Nephron (organoid): ENCODE measurements around the gene XIST.
"Not testable (repeated sequence)": the region's sequence is repeated elsewhere in the genome, so short reads cannot be mapped to it uniquely, and the experiment has no call there.

Source experiments
- H3K27ac Mint-ChIP-seq, 3 experiments: 2 replicates each; pipeline ENCODE4 v1.8.0; 2020; ENCODE audit warnings: mixed read lengths in 3 of 3, mild to moderate bottlenecking in 2 of 3, moderate library complexity in 1 of 3
- H3K27me3 Mint-ChIP-seq: 2 replicates; pipeline ENCODE4 v1.8.0; 2021; ENCODE audit warnings: low read depth, mild to moderate bottlenecking, moderate library complexity, mixed read lengths
- H3K36me3 Mint-ChIP-seq: 2 replicates; pipeline ENCODE4 v1.8.0; 2020; ENCODE audit warnings: low read depth, mixed read lengths
- H3K4me1 Mint-ChIP-seq: 2 replicates; pipeline ENCODE4 v1.8.0; 2020; ENCODE audit warnings: mixed read lengths
- H3K4me3 Mint-ChIP-seq, 3 experiments: 2 replicates each; pipeline ENCODE4 v1.8.0; 2020; ENCODE audit warnings: mild to moderate bottlenecking in 3 of 3, mixed read lengths in 3 of 3, moderate library complexity in 2 of 3
- H3K9me3 Mint-ChIP-seq: 2 replicates; pipeline ENCODE4 v1.8.0; 2020; ENCODE audit warnings: mixed read lengths
- CTCF ChIP-seq, 3 experiments: fragments of 200-600 bp; sonication (generic); IDR thresholded peaks; one replicate each; pipeline ENCODE4 v1.5.0; 2021; ENCODE audit warnings: antibody characterized with exemption in 3 of 3; ENCODE audit not compliant: unreplicated experiment in 3 of 3

XIST gene

GRCh38 chrX:73852467-73852866 is at the start of gene XIST:
Gene XIST (minus strand): TSS chrX:73852714.
- no peak within 1 kb of the TSS for H3K27ac Mint-ChIP-seq
- H3K4me1 Mint-ChIP-seq = no peaks in the 10 kb centered on the region
- no peak within 1 kb of the TSS for H3K4me3 Mint-ChIP-seq
- no peaks in the 10 kb centered on the region for H3K36me3 Mint-ChIP-seq
- H3K27me3 Mint-ChIP-seq = no peaks in the 10 kb centered on the region
- TF ChIP-seq CTCF (IDR thresholded peaks at IDR 0.05; ENCODE audit: unreplicated experiment in 3 of 3) = no peak
- peaks cover 4% of the 10 kb centered on the region for H3K9me3 Mint-ChIP-seq

GRCh38 chrX:73898315-73898714 is 45.8 kb upstream of the XIST start:
- H3K27ac Mint-ChIP-seq, H3K27me3 Mint-ChIP-seq, H3K4me3 Mint-ChIP-seq, H3K36me3 Mint-ChIP-seq, H3K4me1 Mint-ChIP-seq: not testable (repeated sequence)
- peaks cover 33% of the 10 kb centered on the region for H3K9me3 Mint-ChIP-seq

GRCh38 chrX:73892515-73893090 is 40.1 kb upstream of the XIST start:
- H3K9me3 Mint-ChIP-seq = peaks cover 28% of the 10 kb centered on the region
- not testable (repeated sequence) for H3K4me3 Mint-ChIP-seq, H3K27me3 Mint-ChIP-seq

GRCh38 chrX:73882260-73882659 is 29.7 kb upstream of the XIST start:
- H3K4me3 Mint-ChIP-seq, H3K27ac Mint-ChIP-seq, H3K27me3 Mint-ChIP-seq, H3K4me1 Mint-ChIP-seq, H3K36me3 Mint-ChIP-seq: not testable (repeated sequence)
- H3K9me3 Mint-ChIP-seq = peaks cover 34% of the 10 kb centered on the region

More at GRCh38 chrX:73892515-73893090, 40.1 kb upstream of the XIST start:
- not testable (repeated sequence) for H3K36me3 Mint-ChIP-seq, H3K27ac Mint-ChIP-seq, H3K4me1 Mint-ChIP-seq

GRCh38 chrX:73877687-73878086 is 25.2 kb upstream of the XIST start:
- TF ChIP-seq CTCF (IDR thresholded peaks at IDR 0.05; ENCODE audit: unreplicated experiment in 3 of 3) = no peak
- H3K9me3 Mint-ChIP-seq = peaks cover 20% of the 10 kb centered on the region
- H3K4me3 Mint-ChIP-seq = no peak overlapping the region
- H3K27me3 Mint-ChIP-seq = no peaks in the 10 kb centered on the region
- no peaks in the 10 kb centered on the region for H3K36me3 Mint-ChIP-seq
- no peaks in the 10 kb centered on the region for H3K4me1 Mint-ChIP-seq
- H3K27ac Mint-ChIP-seq = no peak overlapping the region

- H3K36me3 Mint-ChIP-seq = no peaks in the 10 kb centered on the region
- H3K4me3 Mint-ChIP-seq = no peak overlapping the region
- no peak overlapping the region for H3K27ac Mint-ChIP-seq
- TF ChIP-seq CTCF (IDR thresholded peaks at IDR 0.05; ENCODE audit: unreplicated experiment in 3 of 3) = no peak
- H3K4me1 Mint-ChIP-seq = no peaks in the 10 kb centered on the region
- no peaks in the 10 kb centered on the region for H3K27me3 Mint-ChIP-seq
- peaks cover 24% of the 10 kb centered on the region for H3K9me3 Mint-ChIP-seq
Observed at GRCh38 chrX:73876911-73877310, 24.4 kb upstream of the XIST start.

GRCh38 chrX:73868916-73869315 is 16.4 kb upstream of the XIST start:
- no peak overlapping the region for H3K4me3 Mint-ChIP-seq
- no peaks in the 10 kb centered on the region for H3K4me1 Mint-ChIP-seq
- TF ChIP-seq CTCF (IDR thresholded peaks at IDR 0.05; ENCODE audit: unreplicated experiment in 3 of 3) = no peak
- no peaks in the 10 kb centered on the region for H3K36me3 Mint-ChIP-seq
- peaks cover 3% of the 10 kb centered on the region for H3K27me3 Mint-ChIP-seq
- peaks cover 6% of the 10 kb centered on the region for H3K9me3 Mint-ChIP-seq
- H3K27ac Mint-ChIP-seq = no peak overlapping the region
